Skeletal muscle tissue (tissue), 4 donors: ENCODE results near the gene DNAH7. TPM values are rescaled to one million over a fixed set of nuclear protein-coding genes. Genes with fewer than 3 reads are reported as not detected.

Experiments
- H3K27ac ChIP-seq: one replicate; pipeline ENCODE4 v1.7.0; 2013; ENCODE audit warnings: mild to moderate bottlenecking, low read depth, low read length, inconsistent platforms
- H3K27me3 ChIP-seq, 3 donors: one replicate each; pipeline ENCODE4 v1.7.0; 2013; ENCODE audit warnings: low read length in 3 of 3; ENCODE audit not compliant: control insufficient read depth in 3 of 3, insufficient read depth in 3 of 3
- H3K36me3 ChIP-seq, 3 donors: one replicate each; pipeline ENCODE4 v1.7.0; 2013; ENCODE audit warnings: low read length in 3 of 3; ENCODE audit not compliant: control insufficient read depth in 3 of 3, insufficient read depth in 3 of 3
- H3K4me1 ChIP-seq, 3 donors: one replicate each; pipeline ENCODE4 v1.7.0; 2013; ENCODE audit warnings: low read length in 3 of 3, mild to moderate bottlenecking in 3 of 3; ENCODE audit not compliant: control insufficient read depth in 3 of 3, insufficient read depth in 3 of 3
- H3K4me3 ChIP-seq, 3 donors: one replicate each; pipeline ENCODE4 v1.7.0; 2013; ENCODE audit warnings: low read length in 3 of 3
- H3K9ac ChIP-seq, 3 donors: one replicate each; pipeline ENCODE4 v1.7.0; 2013; ENCODE audit warnings: low read length in 3 of 3, mild to moderate bottlenecking in 3 of 3, moderate library complexity in 2 of 3, low read depth in 1 of 3
- H3K9me3 ChIP-seq, 3 donors: one replicate each; pipeline ENCODE4 v1.7.0; 2013; ENCODE audit warnings: low read length in 3 of 3; ENCODE audit not compliant: control insufficient read depth in 3 of 3
- total RNA-seq: library from RNA; depleted of rRNA; stranded (reverse); fragments of >200 nt; gene quantifications from one replicate; pipeline ENCODE4 v1.2.3, GENCODE V29; 2014
- donor health status: Osteomylitis.

Gene DNAH7
- under 0.01 TPM for total RNA-seq

GRCh38 chr2:196068271-196069209, at the start of gene DNAH7:
TSS of gene DNAH7 (minus strand) at chr2:196068837. CDS start at chr2:196068711, 126 bp downstream.
- peak within 1 kb of the TSS; percentile 47 to 81 (median 78) for H3K9ac ChIP-seq
- no peaks in the 10 kb centered on the region for H3K9me3 ChIP-seq
- H3K36me3 ChIP-seq, result no peaks in the 10 kb centered on the region
- peak within 1 kb of the TSS; percentile 89 to 96 (median 89) for H3K4me3 ChIP-seq
- peaks cover 0 to 2% (median 0%) of the 10 kb centered on the region in 3 donors for H3K27me3 ChIP-seq
- peaks cover 8 to 11% (median 10%) of the 10 kb centered on the region in 3 donors for H3K4me1 ChIP-seq
- no peak within 1 kb of the TSS for H3K27ac ChIP-seq

- Histone ChIP-seq H3K36me3 (no peaks in the 10 kb centered on the region), H3K27ac (no peak overlapping the region), H3K4me1 (peaks cover 2 to 15% (median 9%) of the 10 kb centered on the region in 3 donors), H3K27me3 (no peaks in the 10 kb centered on the region), H3K9me3 (no peaks in the 10 kb centered on the region), H3K9ac (no peak overlapping the region), H3K4me3 (no peak overlapping the region)
These were observed 48.6 kb upstream of the DNAH7 start for GRCh38 chr2:196117214-196117705.

- Histone ChIP-seq H3K36me3 (no peaks in the 10 kb centered on the region), H3K9ac (peak overlapping the region in 2 of 3 donors; percentile 58 to 65), H3K4me3 (peak overlapping the region; percentile 22 to 39 (median 37)), H3K4me1 (peaks cover 8 to 22% (median 14%) of the 10 kb centered on the region in 3 donors), H3K27me3 (no peaks in the 10 kb centered on the region), H3K27ac (peak overlapping the region; percentile 25), H3K9me3 (no peaks in the 10 kb centered on the region)
These were observed 44.7 kb upstream of the DNAH7 start for GRCh38 chr2:196113061-196113974.

DNA sequence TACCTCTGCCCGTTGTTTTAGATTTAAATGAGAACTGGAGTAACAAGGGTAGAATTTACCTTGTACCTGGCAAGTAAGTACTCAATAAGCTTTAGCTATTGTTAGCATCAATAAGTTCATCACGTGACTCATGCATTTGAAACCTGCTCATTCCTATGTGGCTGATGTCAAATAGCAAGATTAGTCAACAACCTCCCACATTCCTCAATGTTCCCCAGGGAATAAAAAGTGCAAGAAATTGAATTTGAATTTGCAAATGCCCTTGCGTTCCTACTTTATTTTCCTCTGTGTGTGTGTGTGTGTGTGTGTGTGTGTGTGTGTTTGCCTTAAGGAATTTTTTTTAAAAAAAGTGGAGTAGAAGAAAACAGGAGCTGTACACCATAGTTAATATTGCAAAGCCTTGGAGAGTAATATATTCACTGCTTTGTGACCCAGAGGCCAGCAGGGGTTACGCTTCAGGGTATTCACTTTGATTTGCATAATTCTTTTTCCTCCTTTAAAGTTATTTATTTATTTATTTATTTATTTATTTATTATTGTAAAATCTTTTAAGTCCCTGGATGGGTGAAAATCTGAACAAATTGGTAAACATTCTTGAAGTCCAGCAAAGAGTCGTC, 43.9 kb upstream of the DNAH7 start:
- H3K27me3 ChIP-seq, result no peaks in the 10 kb centered on the region
- H3K27ac ChIP-seq, result no peak overlapping the region
- H3K9me3 ChIP-seq, result no peaks in the 10 kb centered on the region
- H3K4me1 ChIP-seq, result peaks cover 8 to 22% (median 14%) of the 10 kb centered on the region in 3 donors
- H3K36me3 ChIP-seq, result no peaks in the 10 kb centered on the region
- H3K4me3 ChIP-seq, result no peak overlapping the region
- no peak overlapping the region for H3K9ac ChIP-seq

DNA sequence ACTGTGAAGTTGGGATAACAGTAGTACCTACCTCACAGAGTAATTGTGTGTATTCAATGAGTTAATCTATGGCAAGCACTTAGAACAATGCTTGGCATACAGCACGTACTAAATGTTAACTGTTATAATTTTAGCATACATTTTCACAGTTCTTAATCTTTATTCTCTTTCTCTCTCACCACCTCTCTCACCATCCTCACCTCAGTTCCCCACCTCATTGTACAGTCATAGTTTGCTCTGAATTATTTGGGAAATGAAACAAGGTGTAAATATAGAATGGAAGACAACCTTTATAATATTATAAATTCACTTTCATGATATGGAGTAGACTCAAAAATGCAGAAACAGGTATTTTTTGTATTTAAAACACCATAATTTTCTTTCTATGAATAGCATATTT, 40.0 kb upstream of the DNAH7 start:
- no peaks in the 10 kb centered on the region for H3K27me3 ChIP-seq
- no peak overlapping the region for H3K9ac ChIP-seq
- H3K9me3 ChIP-seq, result no peaks in the 10 kb centered on the region
- peaks cover 8 to 19% (median 10%) of the 10 kb centered on the region in 3 donors for H3K4me1 ChIP-seq
- no peak overlapping the region for H3K4me3 ChIP-seq
- no peaks in the 10 kb centered on the region for H3K36me3 ChIP-seq
- no peak overlapping the region for H3K27ac ChIP-seq

- Histone ChIP-seq H3K4me1 (peaks cover 0 to 4% (median 0%) of the 10 kb centered on the region in 3 donors), H3K9me3 (no peaks in the 10 kb centered on the region), H3K27me3 (no peaks in the 10 kb centered on the region)
These were observed 37.3 kb upstream of the DNAH7 start for GRCh38 chr2:196105951-196106350.

GRCh38 chr2:196104066-196104465, 35.4 kb upstream of the DNAH7 start:
- H3K9ac ChIP-seq, result no peak overlapping the region
- no peaks in the 10 kb centered on the region for H3K27me3 ChIP-seq
- no peaks in the 10 kb centered on the region for H3K9me3 ChIP-seq
- no peaks in the 10 kb centered on the region for H3K4me1 ChIP-seq
- H3K4me3 ChIP-seq, result no peak overlapping the region
- no peaks in the 10 kb centered on the region for H3K36me3 ChIP-seq
- H3K27ac ChIP-seq, result no peak overlapping the region

More at GRCh38 chr2:196105951-196106350, 37.3 kb upstream of the DNAH7 start:
- Histone ChIP-seq H3K27ac (no peak overlapping the region), H3K9ac (no peak overlapping the region), H3K4me3 (no peak overlapping the region), H3K36me3 (no peaks in the 10 kb centered on the region)

GRCh38 chr2:196103626-196104025, 35.0 kb upstream of the DNAH7 start:
- Histone ChIP-seq H3K9ac (no peak overlapping the region), H3K27me3 (no peaks in the 10 kb centered on the region), H3K4me1 (no peaks in the 10 kb centered on the region), H3K4me3 (no peak overlapping the region), H3K27ac (no peak overlapping the region), H3K9me3 (no peaks in the 10 kb centered on the region), H3K36me3 (no peaks in the 10 kb centered on the region)

- Histone ChIP-seq H3K36me3 (no peaks in the 10 kb centered on the region), H3K27me3 (no peaks in the 10 kb centered on the region), H3K4me1 (no peaks in the 10 kb centered on the region), H3K27ac (no peak overlapping the region), H3K9ac (no peak overlapping the region), H3K9me3 (no peaks in the 10 kb centered on the region), H3K4me3 (no peak overlapping the region)
These were observed 32.8 kb upstream of the DNAH7 start for GRCh38 chr2:196101325-196101991.
